GM19438 (cell line): ENCODE measurements around the gene FLT1.
A peak's percentile ranks its signal among the peaks of the same experiment; 100 is the strongest.

Source experiments
- ATAC-seq: cut with Tn5 transposase; IDR thresholded peaks from one replicate; pipeline ENCODE4 v1.9.1; 2021; ENCODE audit warnings: low read depth; ENCODE audit not compliant: unreplicated experiment

Gene FLT1

DNA sequence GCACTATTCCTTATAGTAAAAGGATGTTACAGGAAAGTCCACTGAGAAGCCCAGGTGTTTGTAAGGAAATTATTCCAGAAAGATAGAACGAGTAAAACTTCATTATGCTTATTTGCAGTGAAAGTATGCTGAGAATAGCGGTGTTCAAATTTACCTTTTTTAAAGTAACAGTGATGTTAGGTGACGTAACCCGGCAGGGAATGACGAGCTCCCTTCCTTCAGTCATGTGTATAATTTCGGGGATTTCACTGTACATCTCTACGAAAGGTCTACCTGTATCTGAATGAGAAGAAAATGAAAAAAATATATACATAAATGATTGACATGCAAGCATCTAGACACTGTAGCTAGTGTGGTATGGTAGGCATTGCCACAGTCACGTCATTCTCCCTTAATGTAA lies 56.9 kb downstream of the FLT1 start:
- ATAC-seq, result no peak

- no peak for ATAC-seq
Observed at GRCh38 chr13:28435917-28436316, 59.0 kb downstream of the FLT1 start.

GRCh38 chr13:28434926-28435325 lies 60.0 kb downstream of the FLT1 start:
- no peak for ATAC-seq

DNA sequence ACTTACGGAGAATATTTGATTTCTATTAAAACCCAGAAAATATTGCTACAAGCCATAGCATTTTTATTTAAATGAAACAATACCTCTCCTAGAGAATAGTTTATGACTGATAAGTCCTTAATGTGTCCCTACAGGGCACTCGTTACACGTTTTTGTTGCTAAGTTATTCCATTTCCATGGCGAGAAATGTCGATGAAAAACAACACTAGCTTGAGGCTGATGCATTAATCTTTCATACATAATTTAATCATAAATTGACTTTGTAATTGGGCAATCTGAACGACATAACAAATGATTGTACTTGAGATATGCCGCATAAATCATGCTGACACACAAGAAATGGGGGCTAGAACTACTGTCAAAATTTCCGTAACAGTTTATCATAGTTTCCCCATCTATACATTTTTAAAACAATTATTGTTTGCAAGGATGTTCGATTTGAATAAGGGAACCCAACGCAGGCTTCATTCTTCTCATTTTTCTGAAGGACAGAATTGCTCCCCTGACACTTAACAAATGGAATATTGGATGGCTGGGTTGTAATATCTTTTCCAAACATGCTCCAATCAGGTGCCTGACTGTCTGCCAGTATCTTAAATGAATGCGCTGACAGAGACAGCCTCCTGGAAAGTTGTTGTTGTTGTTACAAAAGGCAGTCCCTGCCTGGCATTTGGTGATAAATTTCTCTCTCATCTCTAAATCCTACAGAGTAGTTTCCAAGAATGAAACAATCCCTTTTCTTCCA lies 61.9 kb downstream of the FLT1 start:
- ATAC-seq, result no peak

GRCh38 chr13:28429685-28430290 lies 65.1 kb downstream of the FLT1 start:
- ATAC-seq, result peak; percentile 96

GRCh38 chr13:28429096-28429495 lies 65.8 kb downstream of the FLT1 start:
- ATAC-seq, result no peak

DNA sequence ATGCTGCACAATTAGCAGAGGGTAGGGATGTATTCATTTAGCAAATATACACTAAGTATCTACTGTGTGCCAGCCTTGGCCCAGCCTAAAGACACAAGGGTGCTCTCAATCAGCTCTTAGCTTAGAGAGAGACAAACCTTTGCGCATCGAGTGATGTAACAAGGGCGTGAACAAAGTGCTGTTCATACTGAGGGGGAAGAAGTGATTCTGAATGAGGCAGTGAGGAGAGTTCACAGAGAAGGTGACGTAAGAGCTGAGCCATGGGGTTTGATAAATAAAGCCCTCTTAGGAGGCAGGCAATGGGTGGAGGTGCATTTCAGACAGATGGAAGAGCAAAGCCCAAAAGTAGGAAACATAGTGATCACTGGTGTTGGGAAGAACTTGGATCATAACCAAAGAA lies 68.5 kb downstream of the FLT1 start:
- no peak for ATAC-seq

DNA sequence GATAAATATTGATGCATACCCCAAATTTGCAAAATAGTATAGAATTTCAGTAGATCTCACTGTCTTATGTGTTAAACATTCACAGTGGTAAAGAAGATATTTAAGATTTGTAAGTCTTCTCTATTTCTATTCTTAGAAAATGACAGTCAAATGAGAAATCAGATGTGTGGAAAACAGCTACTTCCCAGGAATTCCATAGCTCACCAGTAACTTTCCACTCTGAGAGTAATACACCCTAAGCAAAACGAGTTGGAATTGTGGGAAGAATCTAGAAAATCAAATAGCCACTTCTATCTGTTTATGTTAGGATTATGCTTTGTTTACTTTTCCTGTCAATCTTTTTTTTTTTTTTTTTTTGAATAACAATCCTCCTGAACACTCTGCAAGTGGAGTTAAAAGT lies 69.1 kb downstream of the FLT1 start:
- no peak for ATAC-seq

- ATAC-seq, result no peak
Observed at GRCh38 chr13:28424541-28424940, 70.4 kb downstream of the FLT1 start.

DNA sequence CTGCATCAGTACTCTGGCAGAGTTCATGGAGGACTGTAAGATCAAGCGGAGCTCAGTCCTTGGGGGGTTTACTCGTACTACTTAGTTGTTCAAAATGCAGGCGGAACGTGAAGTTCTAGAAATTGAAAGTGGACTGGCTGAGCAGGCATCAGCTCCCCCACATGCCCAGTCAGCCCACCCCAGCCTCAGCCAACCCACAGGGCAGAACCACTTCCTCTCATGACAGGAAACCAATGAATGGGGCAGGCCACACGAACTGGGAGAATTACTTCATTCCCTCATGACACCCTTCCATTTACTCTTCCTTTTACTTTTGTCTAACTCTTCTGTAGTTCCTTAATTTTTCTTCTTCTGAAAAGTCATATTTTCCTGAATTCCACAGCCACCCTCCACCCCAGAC lies 71.9 kb downstream of the FLT1 start:
- ATAC-seq, result no peak

DNA sequence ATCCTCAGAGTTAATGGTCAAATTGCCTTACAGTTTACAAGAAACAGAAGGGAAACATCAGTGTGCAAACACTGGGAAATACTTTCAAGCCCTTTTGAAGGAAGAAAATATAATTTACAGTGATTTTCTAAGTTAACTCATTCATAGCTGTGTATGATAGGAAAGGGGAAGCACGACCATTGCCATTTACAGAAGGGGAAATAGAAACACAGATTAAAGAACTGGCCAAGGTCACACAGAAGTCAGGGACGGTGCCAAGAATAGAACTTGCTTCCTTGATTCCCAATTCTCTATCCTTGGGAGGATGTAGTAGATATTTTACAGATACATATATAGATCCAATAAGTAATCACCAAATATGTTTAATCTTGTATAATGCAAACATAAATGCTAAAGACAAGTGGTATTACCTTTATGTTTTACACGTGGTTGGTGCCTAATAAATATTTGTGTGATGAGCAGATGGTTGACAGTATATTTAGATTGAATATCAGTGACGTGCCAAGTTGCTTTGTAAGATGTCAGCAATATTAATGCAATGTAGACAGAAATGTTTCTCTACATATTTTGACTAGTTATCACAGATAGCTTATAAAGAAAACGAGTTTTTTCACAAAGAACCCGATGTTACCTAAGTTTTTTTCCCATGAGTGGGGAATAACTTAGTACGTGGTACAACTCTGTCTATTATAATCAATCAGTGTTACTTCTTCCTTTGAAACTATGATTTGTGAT lies 73.1 kb downstream of the FLT1 start:
- ATAC-seq, result no peak

- no peak for ATAC-seq
Observed at GRCh38 chr13:28420704-28421103, 74.2 kb downstream of the FLT1 start.

DNA sequence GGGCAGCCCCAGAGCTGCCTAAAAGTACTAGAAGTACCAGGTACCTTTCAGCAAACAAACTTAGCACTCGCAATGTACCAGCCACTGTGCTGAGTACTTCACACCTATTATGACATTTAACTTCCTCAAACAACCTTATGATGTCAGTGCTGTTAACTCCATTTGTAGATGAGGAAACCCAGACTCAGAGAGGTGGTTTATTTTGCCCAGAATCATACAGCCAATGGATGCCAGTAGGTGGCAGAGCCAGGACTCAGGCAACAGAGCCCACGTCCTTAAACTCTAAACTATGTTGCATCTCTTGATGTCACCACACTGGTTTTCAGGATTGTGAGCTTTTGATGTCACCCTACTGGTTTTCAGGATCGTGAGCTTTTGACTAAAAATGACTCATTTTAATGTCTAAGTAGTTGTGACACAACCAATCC lies 78.9 kb downstream of the FLT1 start:
- no peak for ATAC-seq

DNA sequence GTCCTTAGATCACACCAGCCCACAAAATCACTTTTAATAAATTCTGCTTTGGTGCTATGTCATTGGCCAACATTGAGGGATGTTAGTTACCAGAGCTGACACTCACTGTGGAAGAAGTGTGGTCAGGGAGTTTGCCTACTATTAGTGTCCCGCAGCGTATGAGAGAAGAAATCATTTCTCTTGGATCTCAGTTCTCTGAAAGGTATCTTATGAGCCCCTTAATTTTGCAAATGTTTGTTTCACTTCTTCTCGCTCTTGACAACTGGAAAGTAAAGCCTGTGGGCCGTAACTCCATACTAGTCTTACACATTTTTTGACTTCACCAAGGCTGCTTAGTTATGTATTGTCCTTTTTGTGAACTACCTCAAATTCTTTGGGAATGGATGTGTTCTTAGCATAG lies 80.9 kb downstream of the FLT1 start:
- ATAC-seq, result no peak

DNA sequence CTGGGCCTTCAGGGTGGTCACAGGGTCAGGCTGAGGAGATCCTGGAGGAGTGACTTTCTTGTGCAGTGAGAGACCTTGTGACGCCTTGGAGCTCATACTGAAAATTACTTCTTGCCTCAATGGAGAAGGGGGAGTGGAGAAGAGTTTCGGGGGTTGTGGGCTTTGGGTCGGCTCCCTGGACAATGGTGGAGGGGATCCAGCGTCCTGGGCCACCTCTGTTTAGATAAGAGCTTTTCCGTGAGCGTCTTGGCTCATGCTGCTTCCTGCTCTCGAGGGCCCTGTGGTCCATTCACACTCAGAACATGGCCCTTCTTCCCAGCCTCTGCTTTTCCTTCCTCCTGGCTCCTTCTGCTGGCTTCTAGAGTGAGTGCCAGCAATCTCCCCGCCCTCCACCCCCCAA lies 81.9 kb downstream of the FLT1 start:
- no peak for ATAC-seq

DNA sequence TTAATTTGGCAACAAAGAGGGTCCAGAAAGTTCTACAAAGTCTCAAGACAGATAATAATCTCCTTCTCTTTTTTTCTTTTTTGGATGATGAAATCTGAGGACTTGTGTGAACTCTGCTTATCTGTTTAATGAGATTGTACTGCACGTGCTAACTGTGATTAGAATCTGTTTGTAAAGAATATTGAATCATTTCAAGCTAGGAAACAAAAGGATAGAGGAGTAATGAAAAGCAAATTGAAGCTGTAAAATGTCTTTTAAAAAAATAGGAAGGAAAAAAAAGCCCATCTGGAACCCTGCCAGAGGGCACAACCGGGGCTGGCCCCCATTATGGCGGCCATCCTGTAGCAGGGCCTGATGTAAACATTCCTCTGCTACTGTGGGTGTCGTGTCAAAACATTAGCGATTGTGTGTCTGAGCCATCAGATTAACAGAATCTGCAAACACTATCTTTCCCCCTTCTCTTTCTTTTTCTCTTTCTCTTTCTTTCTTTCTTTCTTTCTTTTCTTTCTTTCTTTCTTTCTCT lies 83.0 kb downstream of the FLT1 start:
- no peak for ATAC-seq

DNA sequence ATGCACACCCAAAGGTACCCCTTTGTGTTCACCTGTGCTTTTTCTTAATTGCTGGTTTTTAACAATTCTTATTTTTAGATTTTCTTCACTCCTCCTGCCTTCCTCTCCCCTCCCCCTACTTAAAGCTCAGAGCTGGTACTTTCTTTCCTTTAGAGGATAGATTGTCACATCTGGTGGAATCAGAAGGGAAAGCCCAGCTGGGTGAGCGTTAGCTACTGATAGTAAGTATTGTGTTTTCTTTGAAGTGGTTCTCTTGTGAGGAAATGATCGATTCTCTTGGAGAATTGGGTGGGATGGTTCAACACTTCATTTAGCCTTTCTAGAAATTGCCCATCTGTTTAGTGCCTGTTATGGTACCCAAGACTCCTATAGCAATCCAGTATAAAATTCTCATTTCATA lies 84.8 kb downstream of the FLT1 start:
- no peak for ATAC-seq

DNA sequence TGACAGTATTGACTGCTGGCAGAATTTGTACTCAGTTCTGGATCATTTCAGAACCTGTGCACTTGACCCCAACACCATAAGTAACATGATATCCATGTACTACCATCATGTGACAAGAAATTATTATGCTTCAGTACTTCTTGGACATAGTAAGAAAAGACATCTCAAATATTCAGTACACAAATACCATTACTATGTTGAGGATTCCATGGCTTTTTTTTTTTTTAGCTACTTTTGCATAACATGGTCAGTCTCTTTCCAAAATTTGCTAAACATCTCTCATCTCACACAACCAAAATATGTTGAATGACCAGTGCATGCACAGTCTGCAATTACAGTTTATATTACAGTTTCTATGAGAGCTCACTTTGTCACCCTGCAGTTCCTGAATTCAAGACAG lies 85.3 kb downstream of the FLT1 start:
- ATAC-seq, result no peak

- no peak for ATAC-seq
Observed at GRCh38 chr13:28408863-28409262, 86.1 kb downstream of the FLT1 start.

- ATAC-seq, result no peak
Observed at GRCh38 chr13:28408235-28408848, 86.6 kb downstream of the FLT1 start.

DNA sequence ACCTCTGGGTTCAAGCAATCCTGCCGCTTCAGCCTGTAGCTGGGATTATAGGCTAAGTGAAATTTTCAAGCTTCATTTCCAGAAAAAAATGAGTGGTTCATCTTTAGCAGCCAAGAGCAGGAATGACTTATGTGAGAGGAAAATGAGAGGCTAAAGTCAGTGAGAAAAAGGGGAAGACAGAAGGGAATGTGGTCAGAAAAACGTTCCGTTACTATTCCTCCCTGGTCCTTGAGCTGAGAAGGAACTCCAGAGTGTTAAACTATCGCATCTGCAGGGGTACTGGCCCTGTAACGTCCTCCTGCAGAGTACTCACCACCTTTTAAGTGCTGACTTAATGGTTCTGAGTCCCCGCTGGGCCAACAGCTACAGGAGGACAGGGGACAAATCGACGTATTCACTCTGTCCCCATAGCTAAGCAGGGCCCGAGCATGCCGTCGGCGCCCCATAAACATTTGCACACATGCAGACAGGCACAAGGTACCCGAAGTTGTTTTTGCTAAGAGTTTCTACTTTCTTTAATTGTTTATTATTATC lies 88.1 kb downstream of the FLT1 start:
- no peak for ATAC-seq
